Stomach smooth muscle (tissue), 2 donors: ENCODE results near the gene ITIH5.

ENCODE experiments used
- H3K27ac ChIP-seq: one replicate; pipeline ENCODE4 v1.7.0; 2013; ENCODE audit warnings: mild to moderate bottlenecking, low read length, inconsistent platforms
- H3K27me3 ChIP-seq, 2 donors: one replicate each; pipeline ENCODE4 v1.7.0; 2013; ENCODE audit warnings: low read length in 2 of 2; ENCODE audit not compliant: insufficient read depth in 2 of 2, control insufficient read depth in 1 of 2
- H3K36me3 ChIP-seq, 2 donors: one replicate each; pipeline ENCODE4 v1.7.0; 2013; ENCODE audit warnings: low read length in 2 of 2; ENCODE audit not compliant: control insufficient read depth in 2 of 2, insufficient read depth in 2 of 2
- H3K4me1 ChIP-seq: one replicate; pipeline ENCODE4 v1.7.0; 2013; ENCODE audit warnings: low read length; ENCODE audit not compliant: control insufficient read depth, insufficient read depth
- H3K4me3 ChIP-seq, 2 donors: one replicate each; pipeline ENCODE4 v1.7.0; 2013; ENCODE audit warnings: low read length in 2 of 2
- H3K9ac ChIP-seq, 2 donors: one replicate each; pipeline ENCODE4 v1.7.0; 2013; ENCODE audit warnings: low read length in 2 of 2, mild to moderate bottlenecking in 1 of 2
- H3K9me3 ChIP-seq, 2 donors: one replicate each; pipeline ENCODE4 v1.7.0; 2013; ENCODE audit warnings: low read length in 2 of 2; ENCODE audit not compliant: control insufficient read depth in 2 of 2
- donor health status: healthy.
- donor health status: Pancreatic carcinoma.

The ITIH5 gene

DNA sequence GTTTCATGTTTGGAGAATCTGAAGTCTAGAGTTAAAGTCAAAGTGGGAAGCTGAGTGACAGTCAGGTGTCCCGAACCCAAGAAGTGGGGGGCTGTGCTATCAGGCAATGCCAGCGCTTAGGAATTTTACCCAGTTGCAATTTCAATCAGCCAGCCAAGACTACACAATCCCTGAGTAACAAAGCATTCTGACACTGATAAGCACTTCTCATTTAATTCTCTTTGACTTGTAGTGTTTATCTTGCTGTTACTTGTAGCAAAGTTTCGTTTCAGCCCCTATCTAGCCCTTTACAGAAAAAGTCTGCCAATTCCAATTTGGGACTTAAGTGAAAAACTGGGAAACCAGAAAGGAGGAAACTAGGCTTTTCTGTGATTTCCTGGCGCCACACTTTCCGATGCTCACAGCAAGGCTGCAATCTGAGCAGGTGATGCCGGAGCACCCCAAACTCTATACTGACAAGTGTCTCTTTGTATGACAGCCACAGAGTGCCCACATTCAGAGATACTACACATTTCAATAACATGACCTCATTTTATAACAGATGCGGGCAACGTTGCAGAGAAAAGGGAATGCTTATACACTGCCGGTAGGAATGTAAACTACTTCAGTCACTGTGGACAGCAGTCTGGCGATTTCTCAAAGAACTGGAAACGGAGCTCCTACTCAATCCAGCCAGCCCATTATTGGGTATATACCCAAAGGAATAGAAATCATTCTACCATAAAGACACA lies 61.0 kb downstream of the ITIH5 start:
- Histone ChIP-seq H3K4me1 (peaks cover 37% of the 10 kb centered on the region), H3K4me3 (peak overlapping the region in 1 of 2 donors; percentile 3), H3K9me3 (no peaks in the 10 kb centered on the region), H3K27ac (peak overlapping the region; percentile 41), H3K9ac (peak overlapping the region in 1 of 2 donors; percentile 1), H3K36me3 (peaks cover 8 to 11% of the 10 kb centered on the region in 2 donors), H3K27me3 (no peaks in the 10 kb centered on the region)

DNA sequence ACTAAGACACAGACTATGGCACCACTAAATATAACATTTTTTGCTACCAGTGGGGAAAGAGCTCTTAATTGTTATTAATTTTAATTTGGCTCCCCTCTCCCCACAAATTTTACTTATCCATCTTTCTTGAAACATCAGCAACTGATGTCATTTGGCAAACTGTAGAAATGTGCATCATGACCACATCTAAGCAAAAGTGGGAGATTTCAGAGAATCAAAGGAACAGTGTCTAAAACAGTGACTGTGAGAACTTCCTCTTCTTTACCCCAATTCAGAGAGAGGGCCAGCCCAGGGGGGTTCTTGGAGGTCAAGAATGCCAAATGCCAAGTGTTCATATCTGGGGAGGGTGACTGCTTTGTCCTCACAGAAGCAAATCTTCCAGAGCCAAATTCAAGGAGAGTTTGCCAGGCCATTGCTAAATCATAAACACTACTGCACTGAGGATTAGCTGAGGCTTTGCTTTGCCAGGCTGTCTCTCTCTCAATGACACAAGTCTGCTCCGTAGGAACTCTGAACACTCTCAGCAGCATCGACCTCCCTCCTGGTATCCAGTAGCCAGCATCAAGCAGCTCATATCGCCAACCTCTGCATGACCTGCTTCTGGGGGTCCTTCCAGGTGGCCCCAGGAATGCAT lies 65.6 kb downstream of the ITIH5 start:
- H3K27ac ChIP-seq: peak overlapping the region; percentile 64
- H3K4me1 ChIP-seq: peaks cover 32% of the 10 kb centered on the region
- H3K9ac ChIP-seq: peak overlapping the region in 1 of 2 donors; percentile 36

DNA sequence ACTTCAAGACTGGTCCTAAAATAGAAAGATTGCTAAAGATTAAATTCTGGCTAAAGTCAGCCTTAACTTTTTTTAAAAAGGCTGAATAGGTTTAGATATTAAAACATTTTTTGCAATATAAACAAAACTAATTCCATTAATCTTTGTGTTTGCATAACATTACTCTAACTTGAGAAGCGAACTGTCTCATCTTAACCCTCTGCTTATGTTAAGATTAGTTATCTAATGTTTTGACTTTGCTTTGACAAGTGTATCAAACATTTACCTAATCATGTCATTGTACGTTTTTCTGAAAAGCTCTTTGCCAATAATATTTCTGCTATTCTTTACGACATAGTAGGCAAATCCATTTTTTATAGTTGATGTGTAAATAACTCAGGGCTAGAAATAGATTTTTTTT lies 68.0 kb downstream of the ITIH5 start:
- H3K27me3 ChIP-seq: no peaks in the 10 kb centered on the region
- peak overlapping the region; percentile 64 for H3K27ac ChIP-seq
- no peaks in the 10 kb centered on the region for H3K9me3 ChIP-seq
- H3K4me3 ChIP-seq: no peak overlapping the region
- H3K36me3 ChIP-seq: no peaks in the 10 kb centered on the region
- no peak overlapping the region for H3K9ac ChIP-seq
- peaks cover 32% of the 10 kb centered on the region for H3K4me1 ChIP-seq

More for the DNA sequence above, 65.6 kb downstream of the ITIH5 start:
- Histone ChIP-seq H3K4me3 (no peak overlapping the region), H3K9me3 (no peaks in the 10 kb centered on the region), H3K27me3 (no peaks in the 10 kb centered on the region), H3K36me3 (peaks cover 0 to 4% of the 10 kb centered on the region in 2 donors)

DNA sequence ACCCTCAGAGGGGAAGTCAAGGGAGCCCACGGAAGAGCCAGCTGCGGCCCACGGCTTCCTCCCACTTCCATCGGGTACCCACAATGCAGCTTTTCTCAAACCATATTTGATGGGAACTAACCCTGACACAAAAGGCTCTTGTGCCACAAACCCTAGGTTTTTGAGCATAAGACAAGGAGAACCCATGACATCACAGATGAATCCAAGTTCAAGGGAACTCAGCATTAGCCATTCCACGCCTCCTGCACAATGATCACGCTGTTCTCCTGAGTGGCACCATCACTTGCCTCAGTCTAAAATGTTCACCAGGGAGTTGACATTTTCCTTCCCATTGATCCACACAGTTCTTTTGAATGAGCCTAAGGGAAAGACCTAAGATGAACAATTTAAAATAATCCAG lies 70.4 kb downstream of the ITIH5 start:
- Histone ChIP-seq H3K9ac (no peak overlapping the region), H3K4me3 (no peak overlapping the region), H3K4me1 (peaks cover 45% of the 10 kb centered on the region), H3K27me3 (no peaks in the 10 kb centered on the region), H3K9me3 (no peaks in the 10 kb centered on the region), H3K27ac (peak overlapping the region; percentile 53), H3K36me3 (no peaks in the 10 kb centered on the region)

DNA sequence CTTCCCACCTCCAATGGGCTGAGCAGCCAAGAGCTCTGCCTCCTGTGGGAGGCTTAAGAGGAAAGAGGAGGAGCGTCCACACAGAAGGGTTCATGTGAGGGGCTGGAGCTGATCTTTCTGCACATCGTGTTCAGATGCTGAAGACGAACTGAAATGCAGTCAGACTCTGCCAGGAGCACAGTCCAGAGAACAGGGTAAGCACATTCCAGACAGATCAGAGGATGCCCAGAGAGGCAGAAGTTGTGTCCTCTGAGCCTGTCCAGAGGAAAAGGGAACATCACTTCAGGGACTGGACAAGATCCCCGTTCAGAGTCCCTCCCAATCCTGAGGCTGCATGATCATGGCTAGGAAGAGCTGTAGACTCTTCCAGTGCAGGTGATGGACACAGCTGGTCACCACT lies 72.9 kb downstream of the ITIH5 start:
- no peak overlapping the region for H3K4me3 ChIP-seq
- no peaks in the 10 kb centered on the region for H3K36me3 ChIP-seq
- peak overlapping the region; percentile 88 for H3K27ac ChIP-seq
- H3K9me3 ChIP-seq: no peaks in the 10 kb centered on the region
- H3K27me3 ChIP-seq: no peaks in the 10 kb centered on the region
- H3K4me1 ChIP-seq: peaks cover 25% of the 10 kb centered on the region
- no peak overlapping the region for H3K9ac ChIP-seq

DNA sequence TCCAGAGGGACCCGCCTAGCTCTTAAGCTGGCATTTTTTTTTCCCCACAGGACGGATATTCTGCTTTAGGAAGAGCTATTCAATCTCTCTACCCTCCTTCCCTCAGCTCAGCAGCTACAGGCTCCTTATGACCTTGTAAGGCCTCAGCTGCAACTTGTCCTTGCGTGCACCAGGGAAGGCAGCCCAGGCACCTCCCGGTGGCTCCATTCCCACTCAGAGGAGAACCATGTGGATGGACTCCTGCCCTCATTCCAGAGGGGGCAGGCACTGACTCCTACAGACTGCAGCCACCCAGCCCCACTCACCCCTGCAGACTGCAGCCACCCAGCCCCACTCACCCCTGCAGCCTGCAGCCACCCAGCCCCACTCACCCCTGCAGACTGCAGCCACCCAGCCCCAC lies 73.7 kb downstream of the ITIH5 start:
- Histone ChIP-seq H3K27ac (peak overlapping the region; percentile 98), H3K27me3 (no peaks in the 10 kb centered on the region), H3K4me1 (peaks cover 25% of the 10 kb centered on the region), H3K36me3 (peaks cover 0 to 4% of the 10 kb centered on the region in 2 donors), H3K9ac (peak overlapping the region; percentile 69 to 75), H3K9me3 (no peaks in the 10 kb centered on the region), H3K4me3 (no peak overlapping the region)

DNA sequence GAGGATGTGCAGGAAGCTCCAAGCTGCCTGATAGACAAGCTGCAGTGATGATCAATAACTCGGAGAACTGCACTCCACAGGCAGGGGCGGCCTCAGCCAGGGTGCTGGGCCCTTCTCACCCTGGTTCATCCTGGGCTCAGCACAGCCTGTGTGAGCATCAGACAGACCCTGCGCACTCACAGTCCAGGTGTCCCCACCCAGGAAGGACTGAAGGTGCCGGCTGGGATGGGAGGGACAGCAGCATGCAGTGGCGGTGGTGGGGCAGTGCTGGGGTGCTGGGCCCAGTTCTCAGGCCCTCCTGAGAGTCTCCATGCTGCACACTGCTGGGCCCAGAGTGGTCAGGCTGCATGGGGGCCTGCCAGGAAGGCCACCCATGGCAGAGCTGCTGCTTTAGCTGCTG lies 74.1 kb downstream of the ITIH5 start:
- Histone ChIP-seq H3K4me1 (peaks cover 25% of the 10 kb centered on the region), H3K4me3 (peak overlapping the region in 1 of 2 donors; percentile 29), H3K9ac (peak overlapping the region; percentile 69 to 75), H3K9me3 (no peaks in the 10 kb centered on the region), H3K36me3 (peaks cover 0 to 4% of the 10 kb centered on the region in 2 donors), H3K27me3 (no peaks in the 10 kb centered on the region), H3K27ac (peak overlapping the region; percentile 98)

DNA sequence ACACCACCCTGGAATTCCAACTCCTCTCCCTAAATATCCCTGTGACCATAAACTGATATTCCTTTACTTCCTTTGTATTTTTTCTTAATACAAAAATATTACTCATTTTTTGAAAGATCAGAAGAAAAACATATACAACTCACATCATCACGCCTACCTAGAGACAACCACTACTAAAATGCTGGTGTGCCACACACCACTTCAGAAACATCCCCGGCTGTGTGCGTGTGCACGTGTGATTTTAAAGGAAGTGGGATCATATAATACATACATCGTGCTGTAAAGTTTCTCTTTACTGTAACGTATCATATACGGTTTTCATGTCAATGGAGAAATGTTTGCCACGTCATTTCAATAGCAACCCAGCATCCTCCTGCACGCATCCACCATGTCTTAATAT lies 76.5 kb downstream of the ITIH5 start:
- Histone ChIP-seq H3K27ac (no peak overlapping the region), H3K4me3 (no peak overlapping the region), H3K9me3 (no peaks in the 10 kb centered on the region), H3K4me1 (peaks cover 25% of the 10 kb centered on the region), H3K36me3 (peaks cover 4% of the 10 kb centered on the region in 2 donors), H3K27me3 (no peaks in the 10 kb centered on the region), H3K9ac (no peak overlapping the region)

DNA sequence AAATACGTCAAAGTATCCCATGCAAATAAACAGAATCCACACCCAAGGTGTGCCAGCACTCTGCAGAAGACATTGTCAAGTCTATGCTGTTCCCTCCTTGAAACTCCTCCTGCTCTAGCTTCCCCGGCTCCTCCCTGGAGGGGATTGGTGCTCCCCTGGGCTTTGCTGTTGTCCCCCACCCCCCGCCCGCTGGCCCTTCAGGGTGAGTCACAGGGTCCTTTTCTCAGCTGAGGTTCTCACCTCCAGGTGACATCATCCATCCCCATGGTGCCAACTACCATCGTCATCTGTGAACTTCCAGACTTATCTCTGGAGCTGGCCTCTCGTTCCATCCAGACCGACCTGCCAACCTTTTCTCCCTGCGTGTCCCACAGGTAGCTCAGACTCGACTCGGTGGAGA lies 77.0 kb downstream of the ITIH5 start:
- H3K9me3 ChIP-seq: no peaks in the 10 kb centered on the region
- no peaks in the 10 kb centered on the region for H3K27me3 ChIP-seq

DNA sequence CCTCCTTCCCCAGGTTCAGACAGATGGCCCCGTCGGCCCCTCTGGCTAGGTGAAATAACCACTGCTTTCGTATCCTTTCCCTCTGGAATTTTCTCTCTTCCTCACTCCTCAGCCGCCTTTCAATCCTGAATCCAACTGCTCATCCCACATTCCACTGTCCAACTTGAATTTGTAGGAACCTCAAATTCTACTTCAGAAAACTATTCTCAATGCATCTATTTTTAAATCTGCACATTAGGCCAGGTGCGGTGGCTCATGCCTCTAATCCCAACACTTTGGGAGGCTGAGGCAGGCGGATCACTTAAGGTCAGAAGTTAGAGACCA lies 78.9 kb downstream of the ITIH5 start:
- Histone ChIP-seq H3K4me3 (no peak overlapping the region), H3K9me3 (no peaks in the 10 kb centered on the region), H3K9ac (no peak overlapping the region), H3K4me1 (peaks cover 20% of the 10 kb centered on the region), H3K36me3 (peaks cover 5 to 10% of the 10 kb centered on the region in 2 donors), H3K27me3 (no peaks in the 10 kb centered on the region), H3K27ac (no peak overlapping the region)

More for the DNA sequence above, 77.0 kb downstream of the ITIH5 start:
- H3K27ac ChIP-seq: no peak overlapping the region
- peaks cover 5 to 7% of the 10 kb centered on the region in 2 donors for H3K36me3 ChIP-seq
- peaks cover 25% of the 10 kb centered on the region for H3K4me1 ChIP-seq
- no peak overlapping the region for H3K9ac ChIP-seq
- H3K4me3 ChIP-seq: no peak overlapping the region
